MM.1S (cell line): ENCODE measurements around the gene TNN.

Experiments
- DNase-seq: peaks from one replicate; pipeline ENCODE4 v3.0.0-alpha.2; 2015
- H2AFZ ChIP-seq: fragments of 300-600 bp; sonication (generic); 2 replicates; pipeline ENCODE4 v1.6.0; 2016; ENCODE audit warnings: antibody characterized with exemption, low read length
- H3F3A ChIP-seq: fragments of 300-600 bp; sonication (generic); 2 replicates; pipeline ENCODE4 v1.6.1; 2016; ENCODE audit warnings: mild to moderate bottlenecking, antibody characterized with exemption, low read length, moderate library complexity, mixed read lengths; ENCODE audit not compliant: insufficient read depth
- H3K27ac ChIP-seq: fragments of 300-600 bp; sonication (generic); 2 replicates; pipeline ENCODE4 v1.5.1; 2016; ENCODE audit warnings: mild to moderate bottlenecking, low read length
- H3K27me3 ChIP-seq: fragments of 300-600 bp; sonication (generic); replicated peaks from 2 replicates; pipeline ENCODE4 v1.6.0; 2016; ENCODE audit warnings: low read length; ENCODE audit not compliant: insufficient read depth
- H3K36me3 ChIP-seq: fragments of 300-600 bp; sonication (generic); replicated peaks from 2 replicates; pipeline ENCODE4 v1.6.1; 2016; ENCODE audit warnings: mild to moderate bottlenecking, low read length, mixed read lengths; ENCODE audit not compliant: insufficient read depth
- H3K4me1 ChIP-seq: fragments of 300-600 bp; sonication (generic); 2 replicates; pipeline ENCODE4 v1.6.1; 2016; ENCODE audit warnings: low read length, mixed read lengths
- H3K4me2 ChIP-seq: fragments of 300-600 bp; sonication (generic); 2 replicates; pipeline ENCODE4 v1.6.0; 2016; ENCODE audit warnings: low read depth, low read length
- H3K4me3 ChIP-seq: fragments of 300-600 bp; sonication (generic); 2 replicates; pipeline ENCODE4 v1.5.1; 2016; ENCODE audit warnings: low read length, mixed read lengths
- H3K79me2 ChIP-seq: fragments of 300-600 bp; sonication (generic); 2 replicates; pipeline ENCODE4 v1.6.1; 2016; ENCODE audit warnings: mixed run types, low read length, mixed read lengths
- H3K9ac ChIP-seq: fragments of 300-600 bp; sonication (generic); 2 replicates; pipeline ENCODE4 v1.6.1; 2016; ENCODE audit warnings: low read length, mixed read lengths
- H3K9me2 ChIP-seq: fragments of 300-600 bp; sonication (generic); replicated peaks from 2 replicates; pipeline ENCODE4 v1.6.1; 2016; ENCODE audit warnings: mild to moderate bottlenecking, low read length, mixed read lengths; ENCODE audit not compliant: insufficient read depth
- H3K9me3 ChIP-seq: fragments of 300-600 bp; sonication (generic); replicated peaks from 2 replicates; pipeline ENCODE4 v1.6.1; 2016; ENCODE audit warnings: mild to moderate bottlenecking, low read length, mixed read lengths; ENCODE audit not compliant: insufficient read depth
- H4K20me1 ChIP-seq: fragments of 300-600 bp; sonication (generic); 2 replicates; pipeline ENCODE4 v1.6.1; 2016; ENCODE audit warnings: mild to moderate bottlenecking, low read length, moderate library complexity, mixed read lengths; ENCODE audit not compliant: insufficient read depth
- EZH2 ChIP-seq: fragments of 300-600 bp; sonication (generic); optimal IDR thresholded peaks from 2 replicates; pipeline ENCODE3; 2017; ENCODE audit warnings: low read depth, mild to moderate bottlenecking, antibody characterized with exemption, low read length, mixed read lengths
- EZH2phosphoT487 ChIP-seq: fragments of 300-600 bp; sonication (generic); IDR thresholded peaks from 2 replicates; pipeline ENCODE4 v1.6.1; 2018; ENCODE audit warnings: antibody characterized with exemption, low read length
- TF ChIP-seq, protein P1 (sequence below): fragments of 300-600 bp; sonication (generic); IDR thresholded peaks from 2 replicates; pipeline ENCODE4 v1.5.1; 2016; ENCODE audit warnings: antibody characterized with exemption, low read length, mixed read lengths

Gene TNN

DNA sequence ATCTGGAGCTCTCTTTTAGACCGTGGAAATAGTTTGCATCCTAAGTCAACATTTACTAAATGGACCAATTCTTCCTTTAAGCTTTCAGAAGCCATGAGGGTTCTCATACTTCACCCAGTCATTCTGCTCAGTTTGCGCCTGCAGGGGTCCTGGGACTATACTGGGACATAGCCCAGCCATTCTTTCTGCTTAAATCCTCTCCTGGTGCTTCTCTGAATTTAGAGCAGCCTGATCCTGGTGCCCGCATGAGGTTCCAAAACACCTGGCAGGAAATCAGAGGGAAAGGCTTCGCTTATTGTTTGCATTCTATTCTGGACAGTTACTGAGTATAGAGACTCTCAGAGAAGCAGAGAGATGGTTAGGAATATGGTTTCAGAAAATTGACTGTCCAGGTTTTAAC is 27.0 kb downstream of the TNN start:
- no peaks in the 10 kb centered on the region for H3K79me2 ChIP-seq
- no peak overlapping the region for H3K9ac ChIP-seq
- no peaks in the 10 kb centered on the region for H3F3A ChIP-seq
- H3K36me3 ChIP-seq = no peaks in the 10 kb centered on the region
- H3K9me2 ChIP-seq = no peaks in the 10 kb centered on the region
- no peaks in the 10 kb centered on the region for H3K9me3 ChIP-seq
- H3K4me2 ChIP-seq = no peak overlapping the region
- no peaks in the 10 kb centered on the region for H4K20me1 ChIP-seq
- H3K27me3 ChIP-seq = no peaks in the 10 kb centered on the region
- H2AFZ ChIP-seq = no peak overlapping the region
- no peak overlapping the region for H3K27ac ChIP-seq
- no peak for DNase-seq
- no peak for TF ChIP-seq EZH2phosphoT487
- TF ChIP-seq, protein P1, sequence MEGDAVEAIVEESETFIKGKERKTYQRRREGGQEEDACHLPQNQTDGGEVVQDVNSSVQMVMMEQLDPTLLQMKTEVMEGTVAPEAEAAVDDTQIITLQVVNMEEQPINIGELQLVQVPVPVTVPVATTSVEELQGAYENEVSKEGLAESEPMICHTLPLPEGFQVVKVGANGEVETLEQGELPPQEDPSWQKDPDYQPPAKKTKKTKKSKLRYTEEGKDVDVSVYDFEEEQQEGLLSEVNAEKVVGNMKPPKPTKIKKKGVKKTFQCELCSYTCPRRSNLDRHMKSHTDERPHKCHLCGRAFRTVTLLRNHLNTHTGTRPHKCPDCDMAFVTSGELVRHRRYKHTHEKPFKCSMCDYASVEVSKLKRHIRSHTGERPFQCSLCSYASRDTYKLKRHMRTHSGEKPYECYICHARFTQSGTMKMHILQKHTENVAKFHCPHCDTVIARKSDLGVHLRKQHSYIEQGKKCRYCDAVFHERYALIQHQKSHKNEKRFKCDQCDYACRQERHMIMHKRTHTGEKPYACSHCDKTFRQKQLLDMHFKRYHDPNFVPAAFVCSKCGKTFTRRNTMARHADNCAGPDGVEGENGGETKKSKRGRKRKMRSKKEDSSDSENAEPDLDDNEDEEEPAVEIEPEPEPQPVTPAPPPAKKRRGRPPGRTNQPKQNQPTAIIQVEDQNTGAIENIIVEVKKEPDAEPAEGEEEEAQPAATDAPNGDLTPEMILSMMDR = no peak
- TF ChIP-seq EZH2 = no peak
- no peaks in the 10 kb centered on the region for H3K4me1 ChIP-seq
- no peak overlapping the region for H3K4me3 ChIP-seq

DNA sequence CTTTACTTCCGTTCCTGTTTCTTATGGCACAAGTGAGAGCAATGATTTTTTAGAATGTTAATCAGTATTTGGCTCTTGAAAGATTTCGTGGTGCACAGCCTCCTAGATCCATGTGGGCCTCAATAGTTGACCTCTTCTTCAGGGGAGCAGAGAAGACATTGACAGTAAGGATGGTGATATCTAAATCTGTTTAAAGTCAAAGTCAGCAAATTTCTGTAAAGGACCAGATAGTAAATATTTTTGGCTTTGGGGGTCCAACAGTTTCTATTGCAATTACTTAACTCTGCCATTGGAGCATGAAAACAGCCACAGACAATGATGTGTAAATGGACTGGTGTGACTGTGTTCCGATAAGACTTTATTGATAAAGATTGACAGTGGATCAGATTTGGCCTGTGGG is 27.4 kb downstream of the TNN start:
- no peaks in the 10 kb centered on the region for H3K36me3 ChIP-seq
- H3K27ac ChIP-seq = no peak overlapping the region
- no peaks in the 10 kb centered on the region for H3K4me1 ChIP-seq
- DNase-seq = no peak
- H3K27me3 ChIP-seq = no peaks in the 10 kb centered on the region
- TF ChIP-seq, protein P1 = no peak
- TF ChIP-seq EZH2phosphoT487 (no peak), EZH2 (no peak)
- no peaks in the 10 kb centered on the region for H3F3A ChIP-seq
- no peaks in the 10 kb centered on the region for H4K20me1 ChIP-seq
- H3K9me3 ChIP-seq = no peaks in the 10 kb centered on the region
- H3K4me2 ChIP-seq = no peak overlapping the region
- no peak overlapping the region for H3K4me3 ChIP-seq
- H3K79me2 ChIP-seq = no peaks in the 10 kb centered on the region
- H3K9ac ChIP-seq = no peak overlapping the region
- no peak overlapping the region for H2AFZ ChIP-seq
- H3K9me2 ChIP-seq = no peaks in the 10 kb centered on the region

DNA sequence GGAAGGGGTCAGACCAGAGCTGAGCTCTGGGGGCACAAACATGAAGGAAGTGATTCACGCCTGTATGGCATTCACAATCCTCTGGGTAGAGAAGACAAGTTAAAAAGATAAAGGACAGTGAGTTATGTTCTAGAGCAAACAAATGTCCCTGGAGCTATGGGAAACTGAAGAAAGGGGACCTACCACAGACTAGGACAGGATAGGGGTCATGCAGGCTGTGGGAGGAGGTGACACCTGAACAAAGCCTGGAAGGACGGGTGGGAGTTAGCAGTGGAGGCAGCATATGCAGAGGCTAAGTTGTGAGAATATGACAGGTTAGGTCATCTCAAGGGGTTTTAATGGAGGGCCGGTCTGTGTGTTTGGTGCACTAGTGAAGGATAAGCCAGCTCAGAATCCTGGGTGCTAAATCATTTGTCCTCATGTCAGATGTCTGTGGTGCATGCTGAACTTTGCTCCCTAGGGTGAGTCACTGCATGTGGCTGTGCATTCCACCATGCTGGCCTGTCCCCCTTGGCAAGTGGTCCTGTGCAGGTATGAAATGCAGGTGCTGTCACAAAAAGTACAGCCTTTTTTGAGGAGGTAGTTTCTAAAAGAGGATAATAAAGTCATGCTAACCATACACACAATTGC is 28.5 kb downstream of the TNN start:
- H3K79me2 ChIP-seq = no peaks in the 10 kb centered on the region
- H3K4me1 ChIP-seq = no peaks in the 10 kb centered on the region
- no peaks in the 10 kb centered on the region for H3K9me2 ChIP-seq
- DNase-seq = no peak
- H3K27me3 ChIP-seq = no peaks in the 10 kb centered on the region
- TF ChIP-seq, protein P1 = no peak
- TF ChIP-seq EZH2phosphoT487 = no peak
- TF ChIP-seq EZH2 = no peak
- no peak overlapping the region for H3K4me2 ChIP-seq
- H2AFZ ChIP-seq = no peak overlapping the region
- no peaks in the 10 kb centered on the region for H3F3A ChIP-seq
- no peak overlapping the region for H3K27ac ChIP-seq
- H3K9ac ChIP-seq = no peak overlapping the region
- no peaks in the 10 kb centered on the region for H3K9me3 ChIP-seq
- H3K36me3 ChIP-seq = no peaks in the 10 kb centered on the region
- no peaks in the 10 kb centered on the region for H4K20me1 ChIP-seq
- H3K4me3 ChIP-seq = no peak overlapping the region
